GM13977 (cell line): Measurements from ENCODE around the gene JMJD8.

ENCODE experiments used
- DNase-seq: peaks from one replicate; pipeline ENCODE4 v3.0.0; 2012; ENCODE audit warnings: low spot score
- in situ Hi-C: fragments of 300-500 bp; cut with MboI; formaldehyde crosslinking; loops from one replicate; pipeline ENCODE4 v1.12.0; 2022; ENCODE audit warnings: low sequenced_read_pairs, low pct_unique_long_range_greater_than_20kb, mixed read lengths, inconsistent platforms; ENCODE audit not compliant: unreplicated experiment
- TF ChIP-seq, protein P1 (sequence below): IDR thresholded peaks from 2 replicates; pipeline ENCODE4 v1.5.1; 2012; ENCODE audit warnings: mild to moderate bottlenecking, control low read depth; ENCODE audit not compliant: insufficient read depth; ENCODE audit errors: extremely low read depth, missing control alignments

The JMJD8 gene

DNA sequence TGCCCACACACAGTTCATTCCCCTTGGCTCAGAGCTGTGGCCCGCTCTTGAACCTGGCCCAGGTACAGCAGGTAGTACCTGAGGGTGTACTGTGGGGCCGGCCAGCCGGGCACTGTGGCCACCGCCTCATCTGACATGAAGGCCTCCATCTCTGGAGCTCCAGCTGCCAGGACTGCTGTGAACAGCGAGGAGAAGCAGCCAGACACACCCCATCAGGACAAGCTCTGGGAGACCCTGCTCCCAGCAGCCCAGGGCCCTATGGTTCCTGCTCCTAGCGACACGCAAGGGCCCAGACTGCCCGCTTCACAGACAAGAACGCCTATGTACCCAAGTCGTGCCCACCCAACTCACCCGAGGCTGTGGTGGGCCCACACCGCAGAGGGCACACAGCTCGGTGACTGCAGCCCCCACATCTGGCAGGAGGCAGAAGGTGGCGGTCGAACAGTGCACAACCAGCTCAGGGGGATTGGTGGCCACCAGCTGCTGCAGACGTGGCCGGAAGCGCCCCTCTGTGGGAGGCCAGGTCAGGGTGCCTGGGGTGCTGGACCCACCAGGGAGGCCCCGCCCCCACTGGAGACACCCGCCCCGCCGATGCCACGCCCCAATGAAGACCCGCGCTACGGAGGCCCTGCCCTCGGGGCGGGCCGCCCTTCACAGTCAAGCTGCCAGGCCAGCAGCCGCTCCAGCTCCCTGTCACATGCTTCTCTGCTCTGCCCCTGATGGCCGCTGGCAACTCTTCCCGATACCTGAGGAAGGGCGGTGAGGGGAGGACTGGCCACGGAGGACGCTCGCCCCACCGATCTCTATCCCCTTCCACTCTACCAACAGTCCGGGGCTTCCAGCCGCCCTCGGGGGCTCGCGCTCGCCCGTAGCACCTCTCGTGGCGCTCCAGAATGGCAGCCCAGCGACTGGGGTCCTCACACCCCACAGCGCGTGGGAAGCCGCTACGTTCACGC lies 5.0 kb downstream of the JMJD8 start:
- TF ChIP-seq, protein P1, sequence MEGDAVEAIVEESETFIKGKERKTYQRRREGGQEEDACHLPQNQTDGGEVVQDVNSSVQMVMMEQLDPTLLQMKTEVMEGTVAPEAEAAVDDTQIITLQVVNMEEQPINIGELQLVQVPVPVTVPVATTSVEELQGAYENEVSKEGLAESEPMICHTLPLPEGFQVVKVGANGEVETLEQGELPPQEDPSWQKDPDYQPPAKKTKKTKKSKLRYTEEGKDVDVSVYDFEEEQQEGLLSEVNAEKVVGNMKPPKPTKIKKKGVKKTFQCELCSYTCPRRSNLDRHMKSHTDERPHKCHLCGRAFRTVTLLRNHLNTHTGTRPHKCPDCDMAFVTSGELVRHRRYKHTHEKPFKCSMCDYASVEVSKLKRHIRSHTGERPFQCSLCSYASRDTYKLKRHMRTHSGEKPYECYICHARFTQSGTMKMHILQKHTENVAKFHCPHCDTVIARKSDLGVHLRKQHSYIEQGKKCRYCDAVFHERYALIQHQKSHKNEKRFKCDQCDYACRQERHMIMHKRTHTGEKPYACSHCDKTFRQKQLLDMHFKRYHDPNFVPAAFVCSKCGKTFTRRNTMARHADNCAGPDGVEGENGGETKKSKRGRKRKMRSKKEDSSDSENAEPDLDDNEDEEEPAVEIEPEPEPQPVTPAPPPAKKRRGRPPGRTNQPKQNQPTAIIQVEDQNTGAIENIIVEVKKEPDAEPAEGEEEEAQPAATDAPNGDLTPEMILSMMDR, result no peak
- DNase-seq, result peak; percentile 70
- in situ Hi-C loops, result no loop called here

GRCh38 chr16:678209-678857 lies 5.8 kb downstream of the JMJD8 start:
- DNase-seq, result no peak
- in situ Hi-C loops, result no loop called here
- TF ChIP-seq, protein P1, result no peak

GRCh38 chr16:677316-678190 lies 6.6 kb downstream of the JMJD8 start:
- TF ChIP-seq, protein P1, result no peak
- DNase-seq, result no peak
- in situ Hi-C loops, result no loop called here

DNA sequence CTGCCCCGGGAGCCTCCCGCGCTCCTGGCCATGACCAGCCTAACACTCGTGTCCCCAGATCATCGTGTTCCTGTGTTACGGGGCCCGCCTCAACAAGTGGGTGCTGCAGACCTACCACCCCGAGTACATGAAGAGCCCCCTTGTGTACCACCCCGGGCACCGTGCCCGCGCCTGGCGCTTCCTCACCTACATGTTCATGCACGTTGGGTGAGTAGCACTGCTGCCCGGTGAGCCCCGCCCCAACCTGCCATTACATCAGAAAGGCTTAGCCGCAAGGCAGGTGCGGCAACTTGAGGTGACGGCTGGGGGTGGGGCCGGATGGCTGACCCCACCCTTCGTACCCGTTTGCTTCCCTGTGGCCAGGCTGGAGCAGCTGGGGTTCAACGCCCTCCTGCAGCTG lies 7.2 kb downstream of the JMJD8 start:
- TF ChIP-seq, protein P1, result no peak
- in situ Hi-C loops, result no loop called here
- DNase-seq, result no peak

- TF ChIP-seq, protein P1, result no peak
- in situ Hi-C loops, result no loop called here
- DNase-seq, result no peak
Observed at GRCh38 chr16:676565-676902, 7.6 kb downstream of the JMJD8 start.

- TF ChIP-seq, protein P1, result no peak
- no peak for DNase-seq
- in situ Hi-C loops, result no loop called here
Observed at GRCh38 chr16:675884-676564, 8.1 kb downstream of the JMJD8 start.
